Measurements from ENCODE around the gene ARL13B. TPM values are rescaled to one million over a fixed set of nuclear protein-coding genes. Genes with fewer than 3 reads are reported as not detected.

The ARL13B gene
- total and polyA plus RNA-seq, 2 donors (not counting 3 experiments of a cell fraction or from before 2014, with no cell fraction given) = 3.8 to 8.6 TPM

DNA sequence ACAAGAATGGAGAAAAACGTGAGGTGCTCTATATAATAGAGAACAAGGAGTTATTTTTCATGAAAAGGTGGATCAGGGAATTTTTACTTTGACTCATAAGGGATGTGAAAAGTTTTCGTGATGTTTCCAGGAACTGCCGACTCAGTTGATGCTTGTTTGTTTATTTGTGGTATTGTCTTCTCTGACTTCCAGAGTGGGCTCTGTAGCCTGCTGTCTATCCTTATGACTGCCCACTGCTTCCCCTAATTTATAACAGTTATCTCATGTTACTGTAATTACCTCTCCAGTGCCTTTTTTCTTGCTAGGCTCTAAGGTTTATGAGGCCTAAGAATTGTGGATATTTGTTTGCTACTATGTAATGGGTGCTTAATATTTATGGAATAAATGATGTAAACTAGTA is 12.3 kb downstream of the ARL13B start:
- Histone ChIP-seq H3K79me2 (ENCODE audit: control insufficient read depth, insufficient read depth, low read length) (peaks cover 5% of the 10 kb centered on the region), H3K9me3 (replicated peaks; ENCODE audit: control insufficient read depth, insufficient read depth, low read length) (no peaks in the 10 kb centered on the region), H3K4me2 (ENCODE audit: insufficient read depth, low read length) (no peak overlapping the region), H3K4me3 (replicated peaks in 1 of 3; ENCODE audit: insufficient read depth in 1 of 3, low read depth in 1 of 3, low read length in 3 of 3) (no peak overlapping the region), H3K36me3 (ENCODE audit: control insufficient read depth in 2 of 2, extremely low read depth in 1 of 2, insufficient read depth in 2 of 2, low read length in 2 of 2) (no peaks in the 10 kb centered on the region), H3K9me1 (replicated peaks; ENCODE audit: control insufficient read depth, extremely low read depth, insufficient read depth, low read length) (no peaks in the 10 kb centered on the region), H3K27ac (ENCODE audit: insufficient read depth, low read depth, low read length) (no peak overlapping the region), H2AFZ (ENCODE audit: low read depth, low read length) (no peak overlapping the region), H3K9ac (replicated peaks; ENCODE audit: extremely low read depth, insufficient read depth, low read length) (no peak overlapping the region), H4K20me1 (replicated peaks; ENCODE audit: control insufficient read depth, extremely low read depth, insufficient read depth, low read length) (no peaks in the 10 kb centered on the region), H3K27me3 (ENCODE audit: control insufficient read depth in 2 of 2, insufficient read depth in 2 of 2, low read length in 2 of 2) (no peaks in the 10 kb centered on the region), H3K4me1 (ENCODE audit: control insufficient read depth, extremely low read depth, insufficient read depth, low read length) (peaks cover 9% of the 10 kb centered on the region)
- dilution Hi-C loops (cut with MboI; ENCODE audit: extremely low pct_ligation_motif_present, low sequenced_read_pairs) = no loop called here
- intact Hi-C loops (cut with micrococcal nuclease) = no loop called here
- DNase-seq (ENCODE audit: low read depth, low spot score) (no peak), FAIRE-seq (no peak)
- POLR2A ChIA-PET = no interaction called here
- CTCF ChIA-PET = no interaction called here
- TF ChIP-seq FOS (IDR thresholded peaks at IDR 0.05; ENCODE audit: borderline replicate concordance, insufficient read depth, low read length) (no peak), JUN (IDR thresholded peaks at IDR 0.05; ENCODE audit: borderline replicate concordance, insufficient read depth, insufficient read length, low read depth) (no peak)
- TF ChIP-seq, protein P1, sequence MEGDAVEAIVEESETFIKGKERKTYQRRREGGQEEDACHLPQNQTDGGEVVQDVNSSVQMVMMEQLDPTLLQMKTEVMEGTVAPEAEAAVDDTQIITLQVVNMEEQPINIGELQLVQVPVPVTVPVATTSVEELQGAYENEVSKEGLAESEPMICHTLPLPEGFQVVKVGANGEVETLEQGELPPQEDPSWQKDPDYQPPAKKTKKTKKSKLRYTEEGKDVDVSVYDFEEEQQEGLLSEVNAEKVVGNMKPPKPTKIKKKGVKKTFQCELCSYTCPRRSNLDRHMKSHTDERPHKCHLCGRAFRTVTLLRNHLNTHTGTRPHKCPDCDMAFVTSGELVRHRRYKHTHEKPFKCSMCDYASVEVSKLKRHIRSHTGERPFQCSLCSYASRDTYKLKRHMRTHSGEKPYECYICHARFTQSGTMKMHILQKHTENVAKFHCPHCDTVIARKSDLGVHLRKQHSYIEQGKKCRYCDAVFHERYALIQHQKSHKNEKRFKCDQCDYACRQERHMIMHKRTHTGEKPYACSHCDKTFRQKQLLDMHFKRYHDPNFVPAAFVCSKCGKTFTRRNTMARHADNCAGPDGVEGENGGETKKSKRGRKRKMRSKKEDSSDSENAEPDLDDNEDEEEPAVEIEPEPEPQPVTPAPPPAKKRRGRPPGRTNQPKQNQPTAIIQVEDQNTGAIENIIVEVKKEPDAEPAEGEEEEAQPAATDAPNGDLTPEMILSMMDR (IDR thresholded peaks at IDR 0.05; ENCODE audit: extremely low read depth in 1 of 2, insufficient read depth in 1 of 2, low read depth in 1 of 2, low read length in 2 of 2) = no peak
- BruUV-seq (replicated peaks) = no TSS peak

DNA sequence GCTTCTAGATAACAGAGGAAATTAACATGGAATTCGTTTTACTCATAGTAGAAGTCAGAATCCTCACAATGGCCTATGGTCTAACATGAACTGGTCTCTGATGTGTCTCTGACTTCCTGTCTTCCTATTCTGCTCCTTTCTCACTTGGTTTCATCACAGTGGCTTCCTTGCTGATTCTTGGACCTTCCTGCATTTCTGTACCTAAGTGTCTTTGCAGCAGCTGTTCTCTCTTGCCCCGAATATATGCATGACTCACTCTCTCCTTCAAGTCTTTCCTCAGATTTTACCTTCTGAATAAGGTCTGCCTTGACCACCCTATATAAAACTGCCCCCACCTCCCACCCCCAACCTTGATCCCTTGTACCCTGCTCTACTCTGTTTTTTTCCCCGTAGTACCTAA is 14.1 kb downstream of the ARL13B start:
- Histone ChIP-seq H3K9ac (replicated peaks; ENCODE audit: extremely low read depth, insufficient read depth, low read length) (no peak overlapping the region), H3K4me1 (ENCODE audit: control insufficient read depth, extremely low read depth, insufficient read depth, low read length) (no peaks in the 10 kb centered on the region), H3K27ac (ENCODE audit: insufficient read depth, low read depth, low read length) (no peak overlapping the region), H3K4me3 (replicated peaks in 1 of 3; ENCODE audit: insufficient read depth in 1 of 3, low read depth in 1 of 3, low read length in 3 of 3) (no peak overlapping the region), H4K20me1 (replicated peaks; ENCODE audit: control insufficient read depth, extremely low read depth, insufficient read depth, low read length) (no peaks in the 10 kb centered on the region), H3K27me3 (ENCODE audit: control insufficient read depth in 2 of 2, insufficient read depth in 2 of 2, low read length in 2 of 2) (no peaks in the 10 kb centered on the region), H3K4me2 (ENCODE audit: insufficient read depth, low read length) (no peak overlapping the region), H3K36me3 (ENCODE audit: control insufficient read depth in 2 of 2, extremely low read depth in 1 of 2, insufficient read depth in 2 of 2, low read length in 2 of 2) (no peaks in the 10 kb centered on the region), H3K9me1 (replicated peaks; ENCODE audit: control insufficient read depth, extremely low read depth, insufficient read depth, low read length) (no peaks in the 10 kb centered on the region), H3K9me3 (replicated peaks; ENCODE audit: control insufficient read depth, insufficient read depth, low read length) (no peaks in the 10 kb centered on the region), H3K79me2 (ENCODE audit: control insufficient read depth, insufficient read depth, low read length) (peaks cover 5% of the 10 kb centered on the region), H2AFZ (ENCODE audit: low read depth, low read length) (no peak overlapping the region)
- TF ChIP-seq POLR2AphosphoS5 (IDR thresholded peaks at IDR 0.05; ENCODE audit: insufficient read depth, low read depth, low read length) = no peak
- TF ChIP-seq, protein P2, sequence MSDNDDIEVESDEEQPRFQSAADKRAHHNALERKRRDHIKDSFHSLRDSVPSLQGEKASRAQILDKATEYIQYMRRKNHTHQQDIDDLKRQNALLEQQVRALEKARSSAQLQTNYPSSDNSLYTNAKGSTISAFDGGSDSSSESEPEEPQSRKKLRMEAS (IDR thresholded peaks at IDR 0.05; ENCODE audit: insufficient read depth, insufficient read length) = no peak
- TF ChIP-seq EZH2 (IDR thresholded peaks at IDR 0.05; ENCODE audit: borderline replicate concordance, low read depth, low read length, severe bottlenecking) = no peak
- no peak for TF ChIP-seq MYC (IDR thresholded peaks at IDR 0.05; ENCODE audit: low read depth, low read length)
- no peak for TF ChIP-seq POLR2A (IDR thresholded peaks at IDR 0.05; ENCODE audit: low read depth, low read length)
- TF ChIP-seq, protein P1 (IDR thresholded peaks at IDR 0.05; ENCODE audit: extremely low read depth in 1 of 2, insufficient read depth in 1 of 2, low read depth in 1 of 2, low read length in 2 of 2) = no peak
- no peak for TF ChIP-seq JUN (IDR thresholded peaks at IDR 0.05; ENCODE audit: borderline replicate concordance, insufficient read depth, insufficient read length, low read depth)
- TF ChIP-seq GATA2 (IDR thresholded peaks at IDR 0.05; ENCODE audit: insufficient read depth, insufficient read length, low read depth, low read length) = no peak
- TF ChIP-seq FOS (IDR thresholded peaks at IDR 0.05; ENCODE audit: borderline replicate concordance, insufficient read depth, low read length) = no peak
- POLR2A ChIA-PET = no interaction called here
- BruUV-seq (replicated peaks) = no TSS peak
- CTCF ChIA-PET = interaction anchor here (1.3 kb wide), 1 partner anchor 21 kb away, joined by 4 read pairs; the partner anchor contains the start of gene PROS1
- dilution Hi-C loops (cut with MboI; ENCODE audit: extremely low pct_ligation_motif_present, low sequenced_read_pairs) = no loop called here
- DNase-seq (ENCODE audit: low read depth, low spot score) (no peak), FAIRE-seq (no peak)
- intact Hi-C loops (cut with micrococcal nuclease) = no loop called here
